Activated CD4-positive, alpha-beta T cell treated with anti-CD3 and anti-CD28 coated beads, Interleukin-2, amount 10 ng/mL, durations not matched to agents 24 days and 14 days (primary cell): ENCODE results near the gene PLA2G3. TPM values are rescaled to one million over a fixed set of nuclear protein-coding genes. Genes with fewer than 3 reads are reported as not detected.

Source experiments
- DNase-seq: peaks from one replicate; pipeline ENCODE4 v3.0.0; 2022
- H3K27ac Mint-ChIP-seq: one replicate; pipeline ENCODE4 v1.8.0; 2022; ENCODE audit warnings: mild to moderate bottlenecking, mixed read lengths
- H3K27me3 Mint-ChIP-seq: one replicate; pipeline ENCODE4 v1.8.0; 2022; ENCODE audit warnings: mixed read lengths
- H3K36me3 Mint-ChIP-seq: one replicate; pipeline ENCODE4 v1.8.0; 2022; ENCODE audit warnings: low read depth, mild to moderate bottlenecking, mixed read lengths
- H3K4me1 Mint-ChIP-seq: one replicate; pipeline ENCODE4 v1.8.0; 2021; ENCODE audit warnings: mixed read lengths
- H3K4me3 Mint-ChIP-seq: one replicate; pipeline ENCODE4 v1.8.0; 2022; ENCODE audit warnings: mild to moderate bottlenecking, moderate library complexity, mixed read lengths
- H3K9me3 Mint-ChIP-seq: one replicate; pipeline ENCODE4 v1.8.0; 2021; ENCODE audit warnings: mixed read lengths
- intact Hi-C: fragments of 100-400 bp; cut with micrococcal nuclease; formaldehyde crosslinking; loops from one replicate; pipeline ENCODE4 v1.15.1; 2023
- total RNA-seq: library from RNA; stranded (reverse); gene quantifications from 2 replicates; pipeline ENCODE4 v1.2.3, GENCODE V29; 2022

Gene PLA2G3
- total RNA-seq, 1 donor from 2014 or later = not detected

DNA sequence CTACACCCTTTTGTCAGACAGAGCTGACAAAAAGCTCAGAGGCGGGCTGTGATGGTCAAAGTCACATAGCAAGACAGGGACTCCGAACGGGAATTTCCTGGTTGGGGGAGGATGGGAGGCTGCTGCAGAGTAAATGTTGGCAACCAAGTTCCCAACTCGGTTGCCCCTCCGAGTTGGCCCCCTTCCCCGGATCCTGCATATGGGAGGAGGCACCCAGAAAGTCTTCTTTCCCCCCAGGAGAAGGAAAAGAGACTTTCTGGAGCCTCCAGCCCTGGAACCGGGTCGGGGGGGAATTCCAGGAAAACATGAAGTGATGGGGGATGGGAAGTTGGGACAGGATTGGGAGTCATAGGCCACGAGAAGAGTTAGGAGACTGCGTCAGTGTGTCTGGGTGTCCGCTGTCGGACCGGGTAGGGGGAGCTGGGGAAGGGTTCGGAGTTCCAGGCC is 33.6 kb downstream of the PLA2G3 start:
- intact Hi-C loops = loop anchor here (1.0 kb wide), 3 partner anchors 22 to 241 kb away; no protein-coding TSS in a partner anchor
- peak overlapping the region; percentile 87 for H3K4me3 Mint-ChIP-seq
- H3K27ac Mint-ChIP-seq = peak overlapping the region; percentile 55
- H3K36me3 Mint-ChIP-seq = no peaks in the 10 kb centered on the region
- H3K9me3 Mint-ChIP-seq = no peaks in the 10 kb centered on the region
- H3K4me1 Mint-ChIP-seq = peaks cover 12% of the 10 kb centered on the region
- no peak for DNase-seq
- peaks cover 2% of the 10 kb centered on the region for H3K27me3 Mint-ChIP-seq

GRCh38 chr22:31106001-31106571 is 34.2 kb downstream of the PLA2G3 start:
- DNase-seq = no peak
- no peaks in the 10 kb centered on the region for H3K9me3 Mint-ChIP-seq
- peaks cover 1% of the 10 kb centered on the region for H3K36me3 Mint-ChIP-seq
- peak overlapping the region; percentile 41 for H3K4me3 Mint-ChIP-seq
- H3K27ac Mint-ChIP-seq = no peak overlapping the region
- intact Hi-C loops = no loop called here
- H3K4me1 Mint-ChIP-seq = peaks cover 12% of the 10 kb centered on the region
- peaks cover 2% of the 10 kb centered on the region for H3K27me3 Mint-ChIP-seq

- Mint-ChIP-seq H3K4me3 (no peak overlapping the region), H3K9me3 (no peaks in the 10 kb centered on the region), H3K27me3 (peaks cover 2% of the 10 kb centered on the region), H3K27ac (no peak overlapping the region), H3K4me1 (peaks cover 12% of the 10 kb centered on the region), H3K36me3 (peaks cover 1% of the 10 kb centered on the region)
- intact Hi-C loops = no loop called here
- DNase-seq = no peak
Observed at GRCh38 chr22:31105282-31105929, 34.9 kb downstream of the PLA2G3 start.

DNA sequence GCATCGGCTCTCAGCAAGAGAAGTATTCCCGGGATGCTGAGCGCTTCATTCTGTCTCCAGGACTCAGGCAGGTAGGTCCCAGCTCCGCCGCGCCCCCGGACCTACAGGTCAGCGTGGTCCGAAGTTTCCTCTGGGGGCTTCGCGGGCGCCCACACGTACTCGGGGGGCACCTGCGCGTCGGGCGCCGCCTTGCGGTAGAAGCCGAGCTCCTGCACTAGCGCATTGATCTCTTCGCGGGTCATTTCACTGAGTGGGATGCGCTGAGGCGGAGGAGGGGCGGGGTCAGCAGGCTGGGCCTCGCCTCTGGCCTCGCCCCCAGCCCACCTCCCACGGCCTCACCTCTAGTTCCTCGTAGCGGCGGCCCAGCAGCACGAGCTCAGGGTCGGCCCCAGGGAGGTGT is 35.4 kb downstream of the PLA2G3 start:
- DNase-seq = no peak
- Mint-ChIP-seq H3K27me3 (no peaks in the 10 kb centered on the region), H3K9me3 (no peaks in the 10 kb centered on the region), H3K27ac (no peak overlapping the region), H3K36me3 (peaks cover 1% of the 10 kb centered on the region), H3K4me1 (peaks cover 12% of the 10 kb centered on the region), H3K4me3 (no peak overlapping the region)
- intact Hi-C loops = no loop called here

DNA sequence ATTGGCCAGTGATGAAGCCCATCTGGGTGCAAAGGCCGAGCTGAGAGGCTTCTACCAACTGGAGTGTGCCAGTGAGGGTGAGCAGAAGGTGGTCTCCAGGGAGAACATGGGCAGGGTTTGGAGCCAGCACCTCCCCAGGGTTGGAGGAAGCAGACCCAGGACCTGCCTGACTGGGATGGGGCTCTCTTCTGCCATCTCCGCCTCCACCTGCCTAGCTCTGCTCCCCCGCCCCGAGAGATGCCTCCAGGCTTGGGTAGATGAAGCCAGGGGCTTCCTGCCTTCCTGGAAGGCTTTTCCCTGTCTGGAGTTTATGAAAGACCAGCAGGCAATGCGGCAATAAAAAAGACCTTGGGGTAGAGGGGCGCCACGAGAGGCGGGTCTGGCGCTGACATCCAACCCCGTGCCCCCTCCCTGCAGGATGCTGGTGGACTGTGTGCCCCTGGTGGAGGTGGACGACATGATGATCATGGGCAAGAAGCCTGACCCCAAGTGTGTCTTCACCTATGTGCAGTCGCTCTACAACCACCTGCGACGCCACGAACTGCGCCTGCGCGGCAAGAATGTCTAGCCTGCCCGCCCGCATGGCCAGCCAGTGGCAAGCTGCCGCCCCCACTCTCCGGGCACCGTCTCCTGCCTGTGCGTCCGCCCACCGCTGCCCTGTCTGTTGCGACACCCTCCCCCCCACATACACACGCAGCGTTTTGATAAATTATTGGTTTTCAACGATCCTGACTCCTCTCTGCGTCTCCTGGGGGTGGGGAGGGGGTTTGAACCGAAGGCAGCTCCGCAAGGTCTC is 36.2 kb downstream of the PLA2G3 start:
- Mint-ChIP-seq H3K36me3 (peaks cover 1% of the 10 kb centered on the region), H3K4me1 (peaks cover 12% of the 10 kb centered on the region), H3K4me3 (no peak overlapping the region), H3K27ac (no peak overlapping the region), H3K27me3 (no peaks in the 10 kb centered on the region), H3K9me3 (no peaks in the 10 kb centered on the region)
- DNase-seq = no peak
- intact Hi-C loops = no loop called here

DNA sequence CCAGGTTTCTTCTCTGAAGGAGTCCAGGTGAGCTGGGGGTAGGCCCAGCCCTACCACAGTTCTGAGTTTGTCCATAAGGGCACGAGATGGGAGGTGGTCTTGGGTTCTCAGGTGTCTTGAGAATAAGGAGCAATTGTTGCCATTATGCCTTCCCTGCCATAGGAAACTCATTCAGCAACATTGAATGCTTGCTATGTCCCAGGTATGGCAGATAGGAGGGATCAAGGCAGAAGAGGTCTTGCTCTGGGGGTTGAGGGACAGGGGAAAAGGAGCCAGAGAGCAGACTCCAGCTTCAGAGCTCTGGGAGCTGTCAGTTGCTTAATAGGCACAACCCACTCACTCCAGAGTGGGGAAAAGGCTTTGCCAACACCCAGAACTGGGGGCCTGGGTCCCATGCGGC is 37.2 kb downstream of the PLA2G3 start:
- Mint-ChIP-seq H3K9me3 (no peaks in the 10 kb centered on the region), H3K4me3 (no peak overlapping the region), H3K4me1 (peaks cover 11% of the 10 kb centered on the region), H3K27me3 (no peaks in the 10 kb centered on the region), H3K36me3 (peaks cover 1% of the 10 kb centered on the region), H3K27ac (peak overlapping the region; percentile 53)
- intact Hi-C loops = no loop called here
- DNase-seq = no peak

GRCh38 chr22:31102441-31103081 is 37.7 kb downstream of the PLA2G3 start:
- Mint-ChIP-seq H3K9me3 (no peaks in the 10 kb centered on the region), H3K27ac (peak overlapping the region; percentile 36), H3K36me3 (peaks cover 1% of the 10 kb centered on the region), H3K27me3 (no peaks in the 10 kb centered on the region), H3K4me3 (no peak overlapping the region), H3K4me1 (peaks cover 5% of the 10 kb centered on the region)
- intact Hi-C loops = no loop called here
- no peak for DNase-seq

GRCh38 chr22:31100762-31101525 is 39.4 kb downstream of the PLA2G3 start:
- intact Hi-C loops = no loop called here
- no peaks in the 10 kb centered on the region for H3K27me3 Mint-ChIP-seq
- no peak overlapping the region for H3K4me3 Mint-ChIP-seq
- peaks cover 2% of the 10 kb centered on the region for H3K36me3 Mint-ChIP-seq
- H3K4me1 Mint-ChIP-seq = no peaks in the 10 kb centered on the region
- no peak for DNase-seq
- H3K9me3 Mint-ChIP-seq = no peaks in the 10 kb centered on the region
- H3K27ac Mint-ChIP-seq = no peak overlapping the region

- H3K4me1 Mint-ChIP-seq = no peaks in the 10 kb centered on the region
Observed at GRCh38 chr22:31099841-31100761, 40.2 kb downstream of the PLA2G3 start.

GRCh38 chr22:31099386-31099785 is 40.9 kb downstream of the PLA2G3 start:
- Mint-ChIP-seq H3K36me3 (peaks cover 4% of the 10 kb centered on the region), H3K27me3 (no peaks in the 10 kb centered on the region), H3K27ac (no peak overlapping the region), H3K4me3 (no peak overlapping the region), H3K9me3 (no peaks in the 10 kb centered on the region), H3K4me1 (no peaks in the 10 kb centered on the region)
- DNase-seq = no peak
- intact Hi-C loops = no loop called here

More at GRCh38 chr22:31099841-31100761, 40.2 kb downstream of the PLA2G3 start:
- H3K36me3 Mint-ChIP-seq = peaks cover 4% of the 10 kb centered on the region
- no peaks in the 10 kb centered on the region for H3K27me3 Mint-ChIP-seq
- no peak overlapping the region for H3K4me3 Mint-ChIP-seq
- no peaks in the 10 kb centered on the region for H3K9me3 Mint-ChIP-seq
- DNase-seq = no peak
- intact Hi-C loops = no loop called here
- no peak overlapping the region for H3K27ac Mint-ChIP-seq

DNA sequence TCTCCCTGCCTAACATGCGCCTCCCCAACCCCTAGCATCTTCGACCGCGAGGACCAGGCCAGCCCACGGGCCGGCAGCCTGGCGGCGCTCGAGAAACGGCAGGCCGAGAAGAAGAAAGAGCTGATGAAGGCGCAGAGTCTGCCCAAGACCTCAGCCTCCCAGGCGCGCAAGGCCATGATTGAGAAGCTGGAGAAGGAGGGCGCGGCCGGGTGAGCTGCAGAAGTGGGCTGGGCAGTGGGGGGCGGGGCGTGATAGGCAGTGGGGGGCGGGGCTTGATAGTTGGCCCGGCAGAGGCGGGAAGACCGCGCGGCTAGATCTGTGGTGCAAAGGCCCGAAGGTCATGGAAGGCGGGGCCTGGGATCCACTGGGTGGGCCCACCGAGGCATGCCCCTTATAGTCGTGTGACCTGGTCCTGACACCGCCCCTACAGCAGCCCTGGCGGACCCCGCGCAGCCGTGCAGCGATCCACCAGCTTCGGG is 41.6 kb downstream of the PLA2G3 start:
- intact Hi-C loops = no loop called here
- Mint-ChIP-seq H3K27me3 (no peaks in the 10 kb centered on the region), H3K27ac (no peak overlapping the region), H3K36me3 (peaks cover 4% of the 10 kb centered on the region), H3K4me3 (no peak overlapping the region), H3K9me3 (no peaks in the 10 kb centered on the region), H3K4me1 (no peaks in the 10 kb centered on the region)
- DNase-seq = no peak

- H3K9me3 Mint-ChIP-seq = no peaks in the 10 kb centered on the region
- no peaks in the 10 kb centered on the region for H3K27me3 Mint-ChIP-seq
- no peak for DNase-seq
- H3K27ac Mint-ChIP-seq = no peak overlapping the region
- H3K4me3 Mint-ChIP-seq = no peak overlapping the region
- intact Hi-C loops = no loop called here
- H3K4me1 Mint-ChIP-seq = no peaks in the 10 kb centered on the region
- peaks cover 4% of the 10 kb centered on the region for H3K36me3 Mint-ChIP-seq
Observed at GRCh38 chr22:31097941-31098631, 42.2 kb downstream of the PLA2G3 start.
